ENCODE results near the gene HOOK1.
"Not testable (repeated sequence)": the region's sequence is repeated elsewhere in the genome, so short reads cannot be mapped to it uniquely, and the experiment has no call there.

The HOOK1 gene

DNA sequence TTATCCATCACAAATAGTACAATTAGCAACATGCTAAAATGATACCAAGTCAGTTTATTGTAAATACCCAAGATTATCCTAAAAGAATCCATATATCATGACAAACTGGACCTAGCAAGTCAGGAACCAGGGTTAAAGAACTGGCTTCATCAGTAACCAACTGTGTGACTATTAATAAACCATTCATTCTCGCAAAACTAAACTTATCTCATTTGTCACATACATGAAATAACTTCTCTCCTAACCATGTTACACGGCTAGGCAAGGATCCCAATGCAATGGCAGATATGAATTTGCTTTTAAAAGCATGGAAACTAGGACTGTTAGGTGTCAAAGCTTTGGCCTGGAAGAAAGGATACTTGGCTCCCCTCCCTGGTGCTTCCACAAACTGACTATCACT is 82.4 kb downstream of the HOOK1 start:
- DNase-seq, result no peak

DNA sequence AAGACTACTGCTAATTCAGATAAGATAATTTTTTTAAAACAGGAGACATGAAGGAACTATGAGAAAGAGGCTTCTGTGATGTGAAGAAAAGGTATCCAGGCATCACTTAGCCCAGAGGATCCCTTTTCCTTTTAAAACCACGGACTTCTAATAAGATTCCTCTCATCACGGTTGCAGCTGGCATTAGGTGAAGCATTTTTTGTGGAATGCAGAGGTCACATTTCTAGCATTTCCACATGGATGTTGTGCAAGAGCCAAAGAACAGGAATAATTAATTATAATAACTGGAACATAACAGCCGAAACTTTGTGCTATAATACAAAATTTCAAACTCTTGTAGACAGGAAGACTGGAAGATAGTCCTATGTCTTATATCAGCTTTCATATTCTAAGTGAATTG is 84.2 kb downstream of the HOOK1 start:
- no peak for DNase-seq

DNA sequence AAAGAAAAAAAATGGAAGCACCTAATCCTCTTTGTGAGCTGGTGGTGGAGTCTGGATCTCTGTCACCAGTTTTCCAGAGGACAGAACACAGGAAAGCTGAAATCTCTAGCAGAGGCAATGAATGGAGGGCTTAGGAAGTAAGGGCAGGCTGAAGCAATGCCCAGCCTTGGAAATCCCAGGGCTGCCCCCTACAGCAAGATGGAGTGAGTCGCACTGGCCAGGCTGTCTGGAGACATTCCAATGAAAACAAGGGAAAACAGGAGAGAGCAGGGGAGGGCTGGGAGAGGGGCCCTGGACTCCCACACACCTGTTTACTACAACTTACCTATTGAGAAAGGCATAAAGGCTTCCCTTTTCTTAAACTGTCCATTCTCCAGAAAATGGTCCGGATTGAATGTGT is 85.9 kb downstream of the HOOK1 start:
- no peak for DNase-seq

DNA sequence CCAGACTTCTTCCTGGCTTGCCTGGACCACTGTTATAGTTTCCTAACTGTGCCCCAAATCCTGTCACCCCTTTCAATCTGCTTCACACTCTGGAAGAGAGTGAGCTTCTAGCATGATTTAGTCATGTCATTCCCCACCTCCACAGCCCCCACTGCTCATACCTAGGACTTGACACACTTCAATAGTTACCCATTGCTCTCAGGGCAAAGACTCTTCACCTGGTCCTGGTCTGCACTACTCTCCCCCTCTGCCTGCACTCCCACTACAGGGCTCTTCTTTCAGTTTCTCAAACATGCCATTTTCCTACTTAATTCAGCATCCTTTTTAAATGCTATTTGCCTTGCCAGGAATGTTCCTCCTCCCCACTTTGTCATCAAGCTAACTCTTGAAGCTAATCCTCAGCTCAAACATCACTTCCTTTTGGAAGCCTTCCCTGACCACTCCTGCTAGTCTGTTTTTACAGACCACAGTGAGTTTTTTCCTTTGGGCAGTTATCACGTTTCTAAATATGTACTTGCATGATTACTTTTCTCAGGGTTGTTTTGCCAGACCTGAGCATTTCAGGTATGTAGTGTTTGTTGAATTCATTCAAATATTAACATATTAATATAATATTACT is 87.1 kb downstream of the HOOK1 start:
- DNase-seq, result no peak

DNA sequence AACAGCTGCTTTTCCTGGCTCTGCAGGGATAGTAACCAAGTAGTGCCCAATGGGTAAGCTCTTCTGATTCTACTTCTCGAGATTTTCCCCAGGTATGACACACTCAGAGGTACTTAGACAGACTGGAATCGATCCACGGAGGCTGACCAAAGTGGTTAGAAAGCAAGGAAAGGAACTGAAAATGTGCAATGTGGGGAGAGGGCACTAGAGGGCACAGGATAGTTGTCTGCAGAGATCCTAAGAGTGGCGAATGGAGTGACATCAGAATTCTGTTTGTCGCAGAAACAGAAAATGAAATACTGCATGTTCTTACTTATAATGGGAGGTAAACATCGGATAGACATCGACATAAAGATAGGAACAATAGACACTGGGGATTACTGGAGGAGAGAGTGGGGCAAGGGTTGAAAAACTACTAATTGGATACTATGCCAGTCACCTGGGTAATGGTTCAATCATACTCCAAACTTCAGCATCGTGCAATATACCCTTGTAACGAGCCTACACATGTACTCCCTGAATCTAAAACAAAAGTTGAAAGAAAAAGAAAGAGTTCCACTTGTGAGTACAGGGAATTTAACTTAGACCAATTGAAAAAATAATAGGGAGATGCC is 88.5 kb downstream of the HOOK1 start:
- no peak for DNase-seq

DNA sequence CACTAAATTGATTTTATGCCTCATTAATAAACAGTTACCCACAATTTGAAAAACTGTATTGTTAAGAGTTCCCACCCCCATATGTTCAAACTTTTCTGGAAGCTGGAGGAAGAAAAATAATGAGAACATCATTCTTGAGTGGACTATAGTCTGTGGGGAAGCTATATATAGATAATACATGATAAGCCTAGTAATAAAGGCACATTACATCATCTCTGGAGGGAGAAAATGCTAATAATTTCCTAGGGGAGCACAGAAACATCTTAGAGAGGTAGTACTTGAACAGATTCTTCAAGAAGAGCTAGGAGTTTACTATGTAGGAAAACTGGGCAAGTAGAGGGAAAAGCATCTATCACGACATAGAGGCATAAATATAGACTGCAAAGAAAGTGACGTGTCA is 92.2 kb downstream of the HOOK1 start:
- DNase-seq, result no peak

DNA sequence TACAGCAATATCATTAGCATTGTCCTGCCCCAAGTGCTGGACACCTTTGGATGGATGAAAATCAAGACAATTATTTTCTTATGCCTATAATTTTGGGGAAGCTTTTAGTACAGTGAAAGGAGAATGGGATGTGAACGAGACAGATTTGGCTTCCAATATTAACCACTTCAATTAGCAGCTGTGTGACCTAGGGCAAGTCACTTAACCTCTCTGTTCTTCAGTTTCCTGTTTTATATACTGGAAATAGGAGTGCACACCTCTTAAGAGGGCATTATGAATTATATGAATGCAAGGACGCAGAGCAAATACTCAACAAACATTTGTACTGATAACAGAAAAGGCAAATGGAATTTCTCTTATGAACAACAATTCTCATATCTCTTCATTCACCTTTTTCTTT is 93.3 kb downstream of the HOOK1 start:
- no peak for DNase-seq

DNA sequence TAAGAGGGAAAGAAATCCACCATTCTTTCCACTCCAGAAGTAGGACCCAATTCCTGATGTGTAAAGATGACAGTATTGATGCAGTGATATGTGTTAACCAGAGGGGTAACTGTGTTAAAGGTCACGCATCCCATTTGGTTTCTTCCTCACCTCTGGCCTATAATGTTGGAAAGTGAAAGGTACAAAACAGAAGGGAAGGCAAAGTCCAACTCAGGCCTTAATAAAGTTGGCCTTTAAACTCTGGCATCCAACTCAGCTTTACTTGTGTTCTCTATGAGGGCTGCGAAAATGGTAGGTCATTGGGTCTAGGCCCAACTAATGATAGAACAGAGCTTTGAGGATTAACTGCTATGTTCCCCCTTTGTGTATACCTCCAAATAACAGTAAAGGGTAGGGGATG is 93.9 kb downstream of the HOOK1 start:
- DNase-seq, result no peak

DNA sequence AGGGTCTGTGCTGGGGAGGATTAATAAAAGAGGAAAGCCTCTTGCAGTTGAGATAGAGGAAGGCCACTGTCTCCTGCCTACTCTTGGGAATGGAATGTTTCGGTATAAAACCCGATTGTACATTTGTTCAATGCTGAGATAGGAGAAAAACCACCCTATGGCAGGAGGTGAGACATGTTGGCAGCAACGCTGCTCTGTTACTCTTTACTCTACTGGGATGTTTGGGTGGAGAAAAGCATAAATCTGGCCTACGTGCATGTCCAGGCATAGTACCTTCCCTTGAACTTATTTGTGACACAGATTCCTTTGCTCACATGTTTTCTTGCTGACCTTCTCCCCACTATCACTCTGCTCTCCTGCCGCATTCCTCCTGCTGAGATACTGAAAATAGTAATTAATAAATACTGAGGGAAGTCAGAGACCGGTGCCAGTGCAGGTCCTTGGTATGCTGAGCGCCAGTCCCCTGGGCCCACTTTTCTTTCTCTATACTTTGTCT is 100.1 kb downstream of the HOOK1 start:
- not testable (repeated sequence) for DNase-seq

DNA sequence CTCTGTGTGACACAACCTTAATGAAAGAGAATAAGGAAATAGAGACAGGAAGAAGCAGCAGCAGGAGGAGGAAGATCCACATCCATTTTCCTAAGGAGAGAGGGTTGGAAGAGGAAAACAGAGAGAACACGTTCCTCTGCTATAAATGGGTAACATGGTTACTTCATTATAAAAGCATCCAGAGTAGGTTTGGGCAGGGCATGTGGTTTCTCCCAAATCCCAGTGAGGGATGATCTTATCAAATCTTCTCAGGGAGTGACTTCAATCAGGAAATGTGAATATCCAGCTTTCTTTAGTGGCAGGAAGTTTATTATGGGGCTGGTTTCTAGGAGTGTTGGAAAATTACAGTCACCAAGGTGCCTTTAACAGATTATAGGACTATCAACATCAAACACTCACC is 100.8 kb downstream of the HOOK1 start:
- no peak for DNase-seq

DNA sequence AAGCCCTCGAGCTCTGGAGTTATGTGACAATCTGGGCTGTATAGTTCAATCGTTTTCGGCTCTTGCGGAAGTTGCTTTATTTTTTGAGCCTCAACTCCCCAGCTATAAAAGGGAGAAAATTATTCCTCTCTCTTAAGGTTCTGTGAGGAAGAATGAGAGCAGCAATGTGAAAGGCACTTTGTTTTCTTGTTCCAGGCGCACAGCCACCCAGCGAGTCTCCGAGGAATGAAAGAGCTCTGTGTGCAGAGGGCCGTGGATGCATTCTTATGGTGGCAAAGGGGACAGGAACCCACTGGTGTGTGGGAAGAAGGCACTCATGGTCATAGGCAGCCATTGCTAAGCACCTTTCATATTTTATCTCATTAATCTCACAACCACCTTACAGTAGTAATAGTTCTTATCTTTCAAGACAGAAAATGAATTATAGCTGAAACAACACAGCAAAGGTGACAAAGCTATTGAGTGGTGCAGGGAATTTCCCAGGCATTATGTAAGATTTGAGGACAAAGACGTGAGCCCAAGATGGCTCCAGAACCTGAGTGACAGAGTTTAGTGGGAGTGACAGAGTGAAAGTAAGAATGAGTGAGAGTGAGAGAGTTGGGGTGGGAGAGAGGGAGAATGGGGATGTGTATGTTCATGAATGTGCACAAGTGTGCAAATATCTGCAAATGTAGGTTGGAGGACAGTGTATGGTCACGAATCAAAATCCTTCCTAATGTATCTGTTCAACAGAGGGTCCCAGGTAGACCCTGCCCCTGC is 102.5 kb downstream of the HOOK1 start:
- no peak for DNase-seq

DNA sequence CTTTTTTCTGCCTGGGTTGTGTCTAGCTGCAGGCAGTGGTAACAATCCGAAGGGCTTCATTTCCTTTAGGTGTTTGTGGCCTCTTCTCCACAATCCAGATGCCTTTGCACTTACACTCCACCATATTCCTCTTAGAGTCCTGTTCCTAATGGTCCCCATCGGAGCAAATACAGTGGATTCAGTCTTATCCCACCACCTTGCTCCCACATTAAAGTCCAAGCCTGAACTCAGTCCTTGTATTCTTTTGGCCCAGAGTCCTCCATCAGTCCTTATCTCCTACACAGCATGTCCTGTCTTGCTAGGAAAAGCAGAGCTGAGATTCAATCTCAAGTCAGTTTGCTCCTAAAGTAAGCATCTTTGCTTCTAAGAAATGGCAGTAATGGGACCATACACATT is 103.0 kb downstream of the HOOK1 start:
- DNase-seq, result no peak

DNA sequence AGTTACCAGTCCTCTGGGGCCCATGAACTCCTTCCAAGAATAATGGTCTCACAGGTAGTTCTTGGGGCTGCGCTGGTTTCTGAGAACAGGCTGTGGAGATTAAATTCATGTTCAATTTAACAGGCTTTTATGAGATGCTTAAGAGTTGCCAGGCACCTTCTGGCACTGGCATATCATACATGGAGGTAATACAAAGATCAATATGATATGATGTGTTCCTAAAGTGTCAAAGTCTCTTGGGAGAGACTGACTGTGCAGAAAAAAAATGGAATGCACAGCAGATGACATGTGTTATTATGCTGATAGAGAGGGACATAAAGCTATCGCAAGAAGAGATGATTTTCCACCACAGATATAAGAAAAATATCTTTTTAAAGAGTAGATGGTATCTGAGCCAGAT is 105.0 kb downstream of the HOOK1 start:
- no peak for DNase-seq

DNA sequence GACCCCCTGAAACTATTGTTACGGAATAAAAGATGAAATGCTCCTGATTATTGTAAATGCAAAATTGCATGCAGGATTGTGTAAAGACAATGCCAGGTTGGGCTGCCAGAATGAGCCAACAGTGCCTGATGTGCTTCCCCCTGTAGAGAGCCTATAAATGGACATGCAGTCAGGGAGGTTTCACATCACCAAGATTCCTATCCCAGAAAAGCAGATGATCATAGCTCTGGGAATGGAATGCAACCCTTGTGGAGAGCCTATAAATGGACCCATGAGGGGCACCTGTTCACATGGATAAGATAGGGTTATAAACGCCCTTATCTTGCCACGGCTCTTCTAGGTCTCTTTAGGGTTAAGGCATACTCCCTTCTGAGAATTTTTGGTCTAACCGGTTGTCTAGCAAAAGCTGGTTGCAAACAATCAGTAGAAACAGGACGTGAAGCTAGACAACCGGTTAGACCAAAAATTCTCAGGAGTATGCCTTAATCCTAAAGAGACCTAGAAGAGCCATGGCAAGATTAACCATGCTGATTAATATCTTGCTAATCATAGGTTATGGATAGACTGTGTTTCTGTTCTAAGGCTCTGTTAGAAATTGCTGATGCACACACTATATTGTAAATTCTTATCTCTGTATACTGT is 106.6 kb downstream of the HOOK1 start:
- not testable (repeated sequence) for DNase-seq

DNA sequence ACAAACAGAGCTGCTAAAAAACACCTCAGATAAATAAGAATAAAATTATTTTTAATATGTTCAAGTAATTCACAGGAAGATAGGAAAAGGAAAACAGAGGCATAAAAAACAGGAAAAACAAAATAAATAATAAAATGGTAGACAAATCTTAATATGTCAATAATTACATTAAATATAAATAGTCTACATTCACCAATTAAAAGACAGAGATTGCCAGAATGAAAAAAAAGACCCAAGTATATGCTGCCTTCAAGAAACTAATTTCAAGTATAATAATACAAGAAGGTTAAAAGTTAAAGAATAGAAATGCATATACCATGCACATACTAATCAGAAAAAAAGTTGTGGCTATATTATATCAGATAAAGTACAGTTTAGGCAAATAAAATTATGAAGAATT is 109.9 kb downstream of the HOOK1 start:
- DNase-seq, result no peak

Measured in effector CD4-positive, alpha-beta T cell (primary cell).